ENCODE measurements around the gene GLDC. TPM values are rescaled to one million over a fixed set of nuclear protein-coding genes. Genes with fewer than 3 reads are reported as not detected.

The GLDC gene
- total and polyA plus RNA-seq, 4 donors, result 26.7 to 102 (median 59.3) TPM

GRCh38 chr9:6484210-6484609, 161.3 kb downstream of the GLDC start:
- Histone ChIP-seq H3K9ac (ENCODE audit: low read depth in 1 of 2, low read length in 2 of 2) (no peak overlapping the region), H3K4me1 (ENCODE audit: control insufficient read depth in 4 of 4, insufficient read depth in 4 of 4, low read length in 3 of 4) (peaks cover 0 to 4% (median 2%) of the 10 kb centered on the region in 4 donors), H3K27me3 (ENCODE audit: control insufficient read depth in 4 of 4, insufficient read depth in 4 of 4, low read length in 3 of 4) (no peaks in the 10 kb centered on the region), H3K36me3 (ENCODE audit: control insufficient read depth in 4 of 4, insufficient read depth in 3 of 4, low read depth in 1 of 4, low read length in 3 of 4) (peaks cover 3 to 23% (median 10%) of the 10 kb centered on the region in 4 donors), H3K4me3 (ENCODE audit: low read depth in 1 of 3, low read length in 3 of 3) (no peak overlapping the region), H3K9me3 (ENCODE audit: control insufficient read depth in 4 of 4, low read length in 3 of 4) (no peaks in the 10 kb centered on the region), H3K27ac (ENCODE audit: low read depth in 1 of 2, low read length in 2 of 2) (no peak overlapping the region)
- TF ChIP-seq GABPA (IDR thresholded peaks at IDR 0.05 in 1 of 2, conservative IDR thresholded peaks at IDR 0.05 in 1 of 2) (no peak), NR2F2 (IDR thresholded peaks at IDR 0.05) (no peak), JUND (IDR thresholded peaks at IDR 0.05) (no peak), HNF4A (conservative IDR thresholded peaks at IDR 0.05) (no peak), RAD21 (IDR thresholded peaks at IDR 0.05) (no peak), MAX (IDR thresholded peaks at IDR 0.05) (no peak)
- 97% methylated on average over 2 of the region's 2 CpGs for WGBS
- DNase-seq (ENCODE audit: low spot score), result no peak

Small RNAs within 50 kb of the gene (small RNA-seq; reads per million reads assigned to genes)
- gene RN7SL123P (not detected), gene RN7SL25P (not detected)

Other genes starting within 250 kb of the GLDC start
- 10 to 100 TPM; 26.0 to 34.1 TPM for gene UHRF2, start 232.5 kb downstream of the GLDC start, total RNA-seq
- gene UHRF2, start 232.5 kb downstream of the GLDC start, polyA plus RNA-seq, result 1 to 10 TPM; 5.7 to 7.9 TPM
- gene KDM4C, start 112.2 kb upstream of the GLDC start, total RNA-seq, result 10 to 100 TPM; 39.2 to 40.2 TPM
- gene KDM4C, start 112.2 kb upstream of the GLDC start, polyA plus RNA-seq, result 1 to 10 TPM; 4.3 to 8.8 TPM

Measured in liver (tissue), 10 donors.